Activated effector memory CD4-positive, alpha-beta T cell treated with Interleukin-2 at 50 U/mL for 16 hours (primary cell): ENCODE measurements around the gene ACTN3.
"Not testable (repeated sequence)": the region's sequence is repeated elsewhere in the genome, so short reads cannot be mapped to it uniquely, and the experiment has no call there.

Experiments
- DNase-seq: peaks from one replicate; pipeline ENCODE4 v3.0.0-alpha.2; 2020

The ACTN3 gene

GRCh38 chr11:66567787-66568123 is 21.1 kb downstream of the ACTN3 start:
- no peak for DNase-seq

GRCh38 chr11:66568124-66568916 is 21.6 kb downstream of the ACTN3 start, which contains the start of gene CTSF:
TSS of gene CTSF (minus strand) at chr11:66568606. CDS start at chr11:66568486, 120 bp downstream.
- DNase-seq = peak; percentile 50

- no peak for DNase-seq
Observed at GRCh38 chr11:66569076-66569475, 22.4 kb downstream of the ACTN3 start.

GRCh38 chr11:66570079-66570849 is 23.6 kb downstream of the ACTN3 start:
- DNase-seq = no peak

- DNase-seq = no peak
Observed at GRCh38 chr11:66570850-66571180, 24.1 kb downstream of the ACTN3 start.

- peak; percentile 58 for DNase-seq
Observed at GRCh38 chr11:66579017-66579606, 32.4 kb downstream of the ACTN3 start.

GRCh38 chr11:66580803-66581202 is 34.1 kb downstream of the ACTN3 start:
- no peak for DNase-seq

- DNase-seq = no peak
Observed at GRCh38 chr11:66581261-66581660, 34.6 kb downstream of the ACTN3 start.

GRCh38 chr11:66582565-66583147 is 36.0 kb downstream of the ACTN3 start:
- not testable (repeated sequence) for DNase-seq

GRCh38 chr11:66585447-66585846 is 38.7 kb downstream of the ACTN3 start:
- not testable (repeated sequence) for DNase-seq

GRCh38 chr11:66586136-66586535 is 39.4 kb downstream of the ACTN3 start:
- no peak for DNase-seq

- DNase-seq = not testable (repeated sequence)
Observed at GRCh38 chr11:66589315-66589714, 42.6 kb downstream of the ACTN3 start.

GRCh38 chr11:66589996-66590675 is 43.4 kb downstream of the ACTN3 start:
- DNase-seq = no peak

- DNase-seq = no peak
Observed at GRCh38 chr11:66591175-66591574, 44.5 kb downstream of the ACTN3 start.

GRCh38 chr11:66592457-66593302 is 46.0 kb downstream of the ACTN3 start, which contains the start of the genes CCDC87 and CCS:
TSS of gene CCDC87 (minus strand) at chr11:66593063. CDS start at chr11:66593015, 48 bp downstream.
TSS of gene CCS (plus strand) at chr11:66593185. CDS start at chr11:66593262, 77 bp downstream.
- peak; percentile 97 for DNase-seq

GRCh38 chr11:66593303-66593635 is 46.6 kb downstream of the ACTN3 start:
- DNase-seq = no peak

GRCh38 chr11:66593650-66594049 is 46.9 kb downstream of the ACTN3 start:
- DNase-seq = no peak

- no peak for DNase-seq
Observed at GRCh38 chr11:66595245-66595904, 48.7 kb downstream of the ACTN3 start.

GRCh38 chr11:66598993-66599392 is 52.3 kb downstream of the ACTN3 start:
- no peak for DNase-seq

- no peak for DNase-seq
Observed at GRCh38 chr11:66600219-66600618, 53.5 kb downstream of the ACTN3 start.

- DNase-seq = no peak
Observed at GRCh38 chr11:66600631-66601233, 54.0 kb downstream of the ACTN3 start.
